HG03175 (cell line): Measurements from ENCODE around the gene ZSWIM6.
A peak's percentile ranks its signal among the peaks of the same experiment; 100 is the strongest.

ENCODE experiments used
- ATAC-seq: cut with Tn5 transposase; IDR thresholded peaks from one replicate; pipeline ENCODE4 v1.9.1; 2021; ENCODE audit warnings: mild to moderate bottlenecking, moderate library complexity; ENCODE audit not compliant: unreplicated experiment

The ZSWIM6 gene

DNA sequence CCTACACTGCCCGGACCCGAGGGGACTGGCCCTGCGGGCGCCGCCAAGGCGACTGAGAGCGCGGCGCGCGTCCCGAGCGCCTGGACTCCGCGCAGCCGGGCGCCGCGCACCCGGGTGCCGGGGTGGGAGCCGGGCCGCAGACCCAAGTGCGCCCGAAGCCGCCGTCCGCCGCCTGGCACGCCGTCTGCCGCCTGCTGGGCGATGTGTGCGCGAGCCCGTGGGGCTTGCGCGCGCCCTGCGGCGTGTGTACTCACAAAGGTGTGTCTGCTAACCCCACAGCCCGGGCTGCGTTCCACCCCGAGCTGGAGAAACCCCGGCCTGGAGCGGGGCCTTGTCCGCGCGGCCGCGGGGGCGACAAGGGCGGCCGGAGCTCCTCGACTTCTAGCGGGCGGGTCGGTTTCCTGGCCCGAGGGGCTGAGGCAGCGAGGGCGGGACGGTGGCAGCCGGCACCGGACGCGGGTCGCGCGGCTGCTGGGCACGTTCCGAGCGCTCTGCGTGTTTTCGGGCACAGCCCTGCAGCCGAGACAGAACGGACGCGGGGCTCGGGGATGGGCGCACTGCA lies 1.1 kb upstream of the ZSWIM6 start:
- peak; percentile 27 for ATAC-seq

DNA sequence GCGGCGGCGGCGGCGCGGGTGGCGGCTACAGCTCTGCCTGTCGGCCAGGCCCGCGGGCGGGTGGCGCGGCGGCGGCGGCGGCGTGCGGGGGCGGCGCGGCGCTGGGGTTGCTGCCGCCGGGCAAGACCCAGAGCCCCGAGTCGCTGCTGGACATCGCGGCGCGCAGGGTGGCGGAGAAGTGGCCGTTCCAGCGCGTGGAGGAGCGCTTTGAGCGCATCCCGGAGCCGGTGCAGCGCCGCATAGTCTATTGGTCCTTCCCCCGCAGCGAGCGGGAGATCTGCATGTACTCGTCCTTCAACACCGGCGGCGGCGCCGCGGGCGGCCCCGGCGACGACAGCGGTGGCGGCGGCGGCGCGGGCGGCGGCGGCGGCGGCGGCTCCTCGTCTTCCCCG lies 296 bp downstream of the ZSWIM6 start:
- no peak for ATAC-seq

DNA sequence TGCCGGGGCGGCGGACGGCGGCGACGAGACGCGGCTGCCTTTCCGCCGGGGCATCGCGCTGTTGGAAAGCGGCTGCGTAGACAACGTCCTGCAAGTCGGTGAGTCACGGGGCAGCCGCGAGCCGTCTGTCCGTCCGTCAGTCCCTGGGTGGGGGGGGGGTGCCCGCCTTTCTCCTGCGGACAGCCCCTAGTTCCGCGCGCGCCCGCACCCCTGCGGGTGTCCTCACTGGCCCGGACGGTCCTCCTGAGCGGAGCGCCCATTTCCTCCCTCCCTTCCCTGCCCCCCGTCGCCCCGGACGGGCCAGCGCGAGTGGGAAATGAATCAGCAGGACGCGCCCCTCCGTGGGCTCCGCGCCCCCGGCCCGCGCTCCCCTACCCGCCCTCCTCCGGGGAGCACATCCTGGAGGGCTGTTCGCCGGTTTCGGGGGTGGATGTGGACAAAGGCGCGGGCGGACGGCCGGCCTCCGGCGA lies 828 bp downstream of the ZSWIM6 start:
- no peak for ATAC-seq

DNA sequence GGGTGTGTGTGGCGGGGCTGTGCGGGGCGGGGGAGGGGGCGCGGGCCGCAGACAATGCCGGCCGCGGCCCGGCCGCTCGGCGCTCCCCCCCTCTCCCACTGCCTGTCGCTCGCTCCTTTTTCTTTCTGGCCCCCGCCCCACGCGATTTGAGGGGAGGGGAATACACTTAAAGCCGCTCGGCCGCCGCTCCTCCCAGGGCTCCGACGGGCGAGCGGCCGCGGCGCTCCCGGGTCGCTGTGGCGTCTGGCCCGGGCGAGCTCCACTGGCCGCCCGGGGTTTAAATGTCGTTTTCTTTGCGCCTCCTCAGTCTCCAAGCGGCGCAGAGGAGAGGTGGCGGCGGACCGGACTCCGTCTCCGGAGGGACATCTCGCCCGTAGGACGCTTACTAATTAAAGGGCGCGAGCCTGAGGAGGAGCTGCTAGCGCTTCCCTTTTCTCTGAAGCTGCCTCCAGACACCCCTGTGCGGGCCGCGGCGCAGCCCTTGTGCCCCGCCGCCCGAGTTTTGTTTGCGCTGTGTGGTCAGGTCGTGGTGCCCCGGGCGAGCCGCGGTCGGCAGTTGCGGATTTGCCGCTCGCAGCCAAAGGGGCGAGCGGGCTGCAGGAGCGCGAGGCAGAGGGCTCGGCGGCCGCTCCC lies 1.4 kb downstream of the ZSWIM6 start:
- no peak for ATAC-seq

DNA sequence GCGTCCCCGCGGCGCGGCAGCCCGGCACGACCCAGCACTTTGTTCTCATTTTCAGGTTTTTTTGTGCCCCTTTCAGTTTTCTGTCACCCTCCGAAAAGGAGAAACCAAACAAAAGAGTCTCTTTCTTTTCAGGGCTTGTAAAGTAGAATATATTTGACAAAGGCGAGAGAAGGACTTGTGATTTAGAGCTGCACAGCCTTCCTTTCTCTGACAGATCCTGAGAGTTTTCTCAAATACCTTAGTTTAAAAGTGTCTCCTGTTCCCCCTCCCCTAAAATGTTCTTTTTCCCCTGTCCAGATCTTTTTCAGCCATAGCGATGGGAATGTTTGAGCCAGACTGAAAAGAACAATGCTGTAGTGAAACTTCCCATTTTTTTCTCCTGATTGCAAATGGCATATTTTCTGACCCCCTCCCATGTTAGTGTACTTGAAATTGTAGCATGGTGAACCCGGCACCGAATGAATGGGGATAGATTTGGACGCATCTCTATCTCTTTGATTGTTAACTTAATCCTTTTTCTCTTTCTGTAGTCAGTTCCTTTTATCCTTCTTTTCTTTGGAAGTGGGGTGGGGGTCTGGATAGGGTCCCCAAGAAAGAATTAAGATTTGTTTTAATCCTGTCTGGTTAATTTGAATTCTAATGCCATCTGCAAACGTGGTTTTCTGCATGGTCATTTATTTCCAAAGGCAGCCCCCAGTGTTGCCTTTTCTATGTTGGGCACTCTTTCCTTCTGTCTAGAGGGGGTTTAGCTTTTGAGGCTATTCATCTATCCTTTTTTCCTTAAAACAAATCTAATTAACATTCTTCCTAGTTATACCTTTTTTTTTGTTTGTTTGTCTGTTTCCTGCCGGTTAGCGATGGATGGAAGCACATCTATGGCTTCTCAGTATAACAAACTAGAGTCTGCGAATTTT lies 2.2 kb downstream of the ZSWIM6 start:
- no peak for ATAC-seq

DNA sequence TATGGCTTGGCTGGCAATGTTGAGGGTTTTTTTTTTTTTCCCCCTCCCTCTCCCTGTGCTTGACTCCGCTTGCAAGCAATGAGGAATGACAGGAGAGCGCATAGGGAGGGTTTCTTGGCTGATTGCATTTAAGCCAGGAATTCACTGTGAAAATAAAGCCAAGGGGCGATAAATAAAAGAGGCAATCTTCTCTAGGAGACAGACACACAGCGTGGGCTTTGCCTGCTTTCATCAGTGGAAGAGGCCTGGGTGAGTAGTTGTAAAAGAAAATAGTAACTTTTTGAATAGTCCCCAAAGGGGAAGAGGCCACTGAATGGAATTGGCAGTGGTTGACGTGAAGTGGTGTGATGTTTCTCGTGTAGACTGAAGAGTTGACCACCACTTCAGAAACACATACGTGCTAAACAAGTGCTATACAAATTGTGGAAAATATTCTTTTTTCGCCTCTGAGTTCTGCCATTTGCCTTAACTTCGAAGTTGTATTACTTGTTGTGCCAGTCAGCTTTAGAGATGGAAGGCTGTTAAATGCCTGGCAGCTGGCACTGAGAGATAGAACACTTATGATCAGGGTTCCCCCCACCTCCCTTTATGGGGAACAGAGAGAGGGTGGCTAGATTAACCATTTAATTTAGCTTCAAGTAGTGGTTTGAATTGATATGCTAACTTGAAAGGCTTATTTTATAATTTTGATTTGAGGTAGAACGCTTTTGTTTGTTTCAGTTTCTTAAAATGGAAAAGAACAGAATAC lies 3.0 kb downstream of the ZSWIM6 start:
- no peak for ATAC-seq

DNA sequence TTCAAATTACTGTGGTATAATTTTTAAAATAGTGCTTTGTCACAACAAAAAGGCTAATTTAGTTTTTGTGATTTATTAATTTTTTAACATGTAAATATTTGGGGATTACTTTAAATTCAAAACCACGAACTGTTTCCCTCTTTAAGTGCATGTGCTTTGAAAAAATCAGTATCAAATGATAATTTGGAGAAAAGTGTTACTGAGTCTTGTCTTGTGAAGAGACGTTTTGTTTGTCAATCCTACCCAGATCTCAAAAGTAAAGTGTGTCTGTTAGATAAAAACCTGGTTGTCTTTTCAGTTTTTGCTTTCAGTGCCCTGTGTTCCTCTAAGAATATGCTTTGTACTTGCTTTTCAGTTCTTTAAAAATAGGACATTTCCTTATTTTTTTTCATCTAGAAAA lies 7.7 kb downstream of the ZSWIM6 start:
- ATAC-seq, result no peak

DNA sequence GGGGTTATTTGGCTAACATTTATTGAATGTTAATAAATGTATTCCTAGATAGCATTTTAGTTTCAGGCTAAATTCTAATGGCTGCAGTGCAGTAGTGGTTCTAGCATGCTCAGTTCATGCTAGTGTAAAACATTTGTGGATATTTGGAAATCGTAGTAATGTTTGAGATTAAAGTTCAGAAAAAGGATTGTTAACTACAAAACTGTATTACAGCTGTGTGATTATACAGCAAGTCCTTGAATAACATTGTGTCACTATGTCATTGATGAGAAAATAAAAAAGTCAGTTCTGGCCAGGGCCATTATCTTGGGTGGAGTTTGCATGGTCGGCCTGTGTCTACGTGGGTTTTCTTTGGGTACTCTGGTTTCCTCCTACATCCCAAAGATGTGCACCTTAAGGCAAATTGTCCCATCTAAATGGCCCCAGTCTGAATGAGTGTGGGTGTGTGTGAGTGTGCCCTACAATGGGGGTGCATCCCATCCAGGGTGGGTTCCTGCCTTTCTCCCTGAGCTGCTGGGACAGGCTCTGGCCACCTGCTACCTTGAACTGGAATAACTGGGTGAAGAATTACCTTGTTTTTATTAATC lies 8.8 kb downstream of the ZSWIM6 start:
- ATAC-seq, result no peak

DNA sequence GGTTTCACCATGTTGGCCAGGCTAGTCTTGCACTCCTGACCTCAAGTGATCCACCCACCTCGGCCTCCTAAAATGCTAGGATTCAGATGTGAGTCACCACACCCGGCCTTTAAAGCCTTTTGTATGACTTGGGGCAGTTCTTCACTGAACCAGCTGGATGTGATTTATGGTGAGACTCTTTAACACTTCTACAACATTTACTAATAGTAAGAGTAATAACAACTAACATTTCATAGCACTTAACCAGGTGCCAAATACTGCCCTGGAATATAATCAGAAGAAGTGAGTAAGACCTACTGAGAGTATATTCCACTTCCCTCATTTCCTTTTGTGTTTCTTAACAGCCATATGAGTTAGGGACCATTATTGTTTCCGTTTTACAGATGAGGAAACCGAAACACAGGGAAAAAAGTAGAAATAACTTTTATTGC lies 10.0 kb downstream of the ZSWIM6 start:
- no peak for ATAC-seq

DNA sequence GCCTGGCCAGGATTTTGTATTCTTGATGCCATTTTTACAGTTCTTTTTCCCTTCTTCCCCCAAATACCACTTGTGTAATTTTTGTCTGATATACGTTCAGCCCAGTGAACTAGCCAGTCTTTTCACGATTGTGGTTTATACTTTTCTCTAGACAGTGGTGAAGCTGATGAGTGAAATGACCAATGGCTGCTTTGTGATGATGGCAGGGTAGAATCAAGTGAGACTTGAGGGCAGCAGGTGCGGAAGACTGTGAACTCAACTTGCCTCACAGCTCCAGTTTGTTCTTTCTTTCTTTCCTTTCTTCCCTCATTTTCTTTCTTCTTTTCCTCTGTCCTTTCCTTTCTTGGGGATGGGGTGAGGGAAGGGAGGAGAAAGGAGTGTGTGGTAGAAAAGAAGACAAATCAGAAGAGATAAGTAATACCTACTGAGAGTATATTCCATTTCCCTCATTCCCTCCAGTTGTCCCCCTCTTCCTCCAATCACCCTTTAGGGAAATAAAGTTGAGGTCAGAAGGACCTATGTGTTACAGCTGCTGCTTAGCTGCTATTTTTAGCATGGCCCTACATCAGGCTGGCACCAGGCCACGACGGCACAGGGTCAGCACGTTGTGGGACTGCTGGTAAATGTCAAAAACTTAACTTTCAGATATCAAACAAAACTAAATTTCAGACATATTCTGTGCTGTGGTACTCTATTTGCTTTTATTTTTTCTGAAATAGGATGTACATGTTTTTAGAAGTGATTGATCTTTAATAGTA lies 12.3 kb downstream of the ZSWIM6 start:
- no peak for ATAC-seq

DNA sequence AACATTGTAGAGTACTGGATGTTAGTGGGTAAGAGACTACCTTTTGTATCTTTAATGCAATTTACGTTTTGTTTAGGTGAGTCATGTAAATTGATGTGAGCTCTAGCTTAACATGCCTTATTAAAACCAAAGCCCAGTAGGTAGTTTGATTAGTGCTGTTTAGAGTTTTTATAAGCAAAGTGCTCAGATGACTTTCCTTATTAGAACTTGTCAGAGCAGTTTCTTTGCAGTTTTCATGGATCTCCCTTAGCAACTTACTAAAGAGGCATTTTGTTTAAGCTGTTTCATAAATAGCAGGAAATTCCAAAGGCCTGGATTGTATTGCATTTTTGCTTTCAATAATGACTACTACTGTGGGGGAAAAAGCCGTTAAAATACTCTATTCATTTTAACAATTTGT lies 14.5 kb downstream of the ZSWIM6 start:
- ATAC-seq, result no peak

DNA sequence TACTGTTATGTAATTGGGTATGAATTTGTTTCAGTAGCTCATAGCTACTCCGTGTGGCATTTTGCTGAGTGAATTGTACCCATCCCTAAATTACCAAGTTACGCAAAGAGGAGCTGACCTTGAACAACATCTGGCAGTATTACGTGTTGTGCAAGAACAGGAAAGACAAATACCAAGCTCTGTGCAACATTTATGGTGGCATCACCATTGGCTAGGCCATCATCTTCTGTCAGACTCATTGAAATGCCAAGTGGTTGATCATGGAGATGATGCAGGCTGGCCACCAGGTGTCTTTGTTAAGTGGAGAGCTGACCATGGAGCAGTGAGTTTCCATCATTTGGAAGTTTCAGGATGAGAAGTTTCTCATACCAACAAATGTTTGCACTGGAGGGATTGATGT lies 15.0 kb downstream of the ZSWIM6 start:
- no peak for ATAC-seq

DNA sequence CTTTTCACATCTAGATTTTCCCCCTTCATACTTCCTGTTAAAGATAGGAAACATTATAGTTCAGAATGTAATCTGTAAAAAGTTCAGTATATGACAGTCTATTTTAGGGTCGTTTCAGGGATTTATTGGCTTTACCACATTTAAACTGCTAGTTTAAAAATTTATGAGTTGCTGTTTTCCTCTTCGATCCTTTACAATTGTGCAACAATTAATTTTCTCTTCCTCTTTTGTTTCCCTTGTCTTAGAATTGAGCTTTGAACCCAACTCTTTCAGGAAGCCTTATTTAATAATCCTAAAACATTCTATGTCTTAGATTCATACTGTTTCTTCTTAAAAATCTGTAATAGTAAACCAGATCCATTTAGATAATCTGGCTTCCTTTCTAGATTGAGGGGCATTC lies 16.4 kb downstream of the ZSWIM6 start:
- no peak for ATAC-seq

DNA sequence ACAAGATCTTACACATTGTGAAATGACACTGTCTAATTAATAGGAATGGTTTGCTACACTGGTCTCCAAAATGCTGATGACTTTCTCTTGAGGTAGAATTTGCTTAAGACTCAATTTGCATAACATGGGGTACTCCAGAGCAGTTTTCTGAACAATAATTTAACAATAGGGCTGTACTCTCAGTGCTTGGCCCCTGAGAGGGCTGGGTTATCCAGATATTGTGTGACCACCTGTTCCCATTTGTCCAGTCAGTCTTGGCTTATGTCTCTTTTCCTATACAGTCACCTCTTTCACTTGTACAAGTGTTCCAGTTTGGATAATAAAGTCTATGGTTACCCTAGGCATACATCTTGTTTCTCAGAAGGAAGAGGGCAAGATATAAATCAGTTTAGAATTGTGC lies 17.9 kb downstream of the ZSWIM6 start:
- ATAC-seq, result no peak

DNA sequence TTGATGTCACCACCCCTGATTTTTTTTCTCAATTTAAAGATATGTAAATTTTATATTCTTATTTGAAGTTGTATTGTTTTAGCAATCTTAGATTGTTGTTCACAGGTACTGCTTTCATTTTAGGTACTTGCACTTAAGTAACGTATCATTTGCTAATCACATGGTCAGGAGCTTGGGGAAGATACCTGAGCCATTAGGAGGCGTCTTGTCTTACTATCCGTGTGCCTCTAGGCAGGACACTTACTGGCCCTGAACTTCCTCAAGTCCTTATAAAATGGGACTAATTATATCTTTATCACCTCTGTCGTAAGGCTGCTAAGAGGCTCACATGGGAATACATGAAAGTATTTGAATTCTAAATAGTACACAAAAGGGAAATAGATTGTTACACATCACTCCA lies 18.5 kb downstream of the ZSWIM6 start:
- no peak for ATAC-seq

DNA sequence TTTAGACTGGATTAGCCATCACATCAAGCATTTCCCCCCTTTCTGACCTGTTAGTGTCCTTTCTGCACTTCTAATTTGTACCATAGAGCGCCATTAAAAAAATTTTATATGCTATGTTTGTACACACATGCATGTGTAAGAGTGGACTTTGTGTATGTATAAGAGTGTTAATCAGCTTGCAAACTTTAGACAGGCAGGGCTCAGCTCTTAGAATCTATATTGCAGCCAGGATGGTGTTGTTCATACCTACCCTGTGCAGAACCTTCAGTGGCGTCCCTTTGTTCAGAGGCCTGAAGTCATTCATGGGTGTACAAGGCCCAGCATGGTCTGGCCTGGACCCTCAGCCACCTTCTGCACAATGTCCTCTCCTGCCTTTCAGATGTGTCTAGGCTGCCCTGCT lies 19.7 kb downstream of the ZSWIM6 start:
- no peak for ATAC-seq

DNA sequence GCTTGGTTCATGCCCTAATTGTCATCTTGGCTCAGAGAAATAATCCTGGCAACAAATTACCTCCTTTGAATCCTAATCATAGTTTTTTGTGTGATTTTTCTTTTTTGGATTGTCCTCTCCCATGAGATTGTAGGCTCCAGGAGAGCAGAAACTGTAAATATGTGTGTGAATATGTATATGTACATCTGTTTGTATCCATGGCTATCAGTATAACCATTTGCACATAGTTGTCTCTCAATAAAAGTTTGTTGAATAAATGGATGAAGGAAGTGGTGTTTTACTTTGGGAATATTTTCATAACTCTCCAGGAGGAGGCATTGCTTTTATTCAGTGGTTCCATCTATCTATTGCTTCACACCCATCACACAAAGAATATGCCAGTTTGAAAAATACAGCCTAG lies 20.1 kb downstream of the ZSWIM6 start:
- ATAC-seq, result no peak

DNA sequence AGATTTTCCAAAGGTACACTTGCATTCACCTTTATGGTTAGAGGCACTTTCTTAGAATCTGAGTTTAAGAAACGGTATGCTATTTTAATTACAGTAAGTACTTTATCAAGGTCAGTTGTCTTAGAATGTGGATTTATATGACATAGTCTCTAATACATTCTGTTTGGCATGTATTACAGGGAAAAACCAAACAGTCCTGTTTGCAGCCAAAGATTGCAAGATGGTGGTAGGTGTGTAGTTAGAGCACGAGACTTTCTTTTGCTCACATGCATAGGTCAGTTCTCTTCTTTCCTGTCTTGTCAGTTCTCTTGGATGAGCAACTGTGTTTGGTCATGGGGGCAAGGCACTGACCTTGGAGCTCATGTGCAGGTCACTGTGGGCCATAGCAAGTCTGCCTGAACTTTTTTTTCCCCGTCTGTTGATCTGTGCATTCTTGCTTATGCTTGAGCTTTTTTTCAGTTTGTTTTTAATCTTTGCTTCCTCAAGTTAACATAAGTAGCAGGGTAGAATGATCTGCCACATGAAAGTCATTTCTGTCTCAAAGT lies 20.6 kb downstream of the ZSWIM6 start:
- no peak for ATAC-seq

DNA sequence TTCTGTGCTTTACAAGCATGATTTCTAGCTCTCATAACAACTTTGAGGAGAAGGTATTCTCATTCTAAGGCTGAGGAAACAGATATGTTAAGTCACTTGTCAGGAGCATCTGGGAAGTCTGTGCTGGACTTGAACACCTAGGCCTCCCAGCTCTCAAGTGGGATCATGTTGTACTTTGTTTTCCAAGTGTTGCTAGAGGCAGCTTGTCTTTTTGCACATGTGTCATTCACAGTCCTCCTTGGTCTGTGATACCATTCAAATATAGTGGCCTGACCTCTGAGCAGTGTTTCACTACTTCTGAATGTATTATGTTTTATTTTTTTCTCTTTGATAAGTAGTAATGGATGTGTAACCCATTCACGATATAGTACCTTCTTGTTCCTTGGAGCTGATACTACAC lies 21.2 kb downstream of the ZSWIM6 start:
- ATAC-seq, result no peak

DNA sequence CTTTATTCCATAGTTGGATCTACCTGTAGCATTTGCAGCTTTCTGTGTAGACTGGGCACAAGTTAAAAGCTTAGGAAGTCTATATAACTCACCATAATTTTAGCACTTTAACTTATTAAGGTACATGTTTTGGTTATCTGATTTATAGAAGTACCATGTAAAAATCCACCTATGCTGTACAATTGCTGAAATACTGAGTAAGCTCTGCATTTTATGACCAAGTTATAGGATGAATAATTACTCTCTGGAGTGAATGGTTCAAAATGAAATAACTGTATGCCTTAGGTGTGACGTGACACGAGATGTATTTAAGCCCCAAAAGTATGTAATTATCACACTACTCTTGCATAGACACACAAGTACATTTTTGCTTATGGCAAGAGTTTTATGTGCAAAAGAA lies 22.1 kb downstream of the ZSWIM6 start:
- no peak for ATAC-seq
